GM04503 (cell line): Measurements from ENCODE around the gene HTR5A.
"Not testable (repeated sequence)": the region's sequence is repeated elsewhere in the genome, so short reads cannot be mapped to it uniquely, and the experiment has no call there.

ENCODE experiments used
- DNase-seq: peaks from one replicate; pipeline ENCODE4 v3.0.0-alpha.2; 2012; ENCODE audit warnings: low read depth

The HTR5A gene

DNA sequence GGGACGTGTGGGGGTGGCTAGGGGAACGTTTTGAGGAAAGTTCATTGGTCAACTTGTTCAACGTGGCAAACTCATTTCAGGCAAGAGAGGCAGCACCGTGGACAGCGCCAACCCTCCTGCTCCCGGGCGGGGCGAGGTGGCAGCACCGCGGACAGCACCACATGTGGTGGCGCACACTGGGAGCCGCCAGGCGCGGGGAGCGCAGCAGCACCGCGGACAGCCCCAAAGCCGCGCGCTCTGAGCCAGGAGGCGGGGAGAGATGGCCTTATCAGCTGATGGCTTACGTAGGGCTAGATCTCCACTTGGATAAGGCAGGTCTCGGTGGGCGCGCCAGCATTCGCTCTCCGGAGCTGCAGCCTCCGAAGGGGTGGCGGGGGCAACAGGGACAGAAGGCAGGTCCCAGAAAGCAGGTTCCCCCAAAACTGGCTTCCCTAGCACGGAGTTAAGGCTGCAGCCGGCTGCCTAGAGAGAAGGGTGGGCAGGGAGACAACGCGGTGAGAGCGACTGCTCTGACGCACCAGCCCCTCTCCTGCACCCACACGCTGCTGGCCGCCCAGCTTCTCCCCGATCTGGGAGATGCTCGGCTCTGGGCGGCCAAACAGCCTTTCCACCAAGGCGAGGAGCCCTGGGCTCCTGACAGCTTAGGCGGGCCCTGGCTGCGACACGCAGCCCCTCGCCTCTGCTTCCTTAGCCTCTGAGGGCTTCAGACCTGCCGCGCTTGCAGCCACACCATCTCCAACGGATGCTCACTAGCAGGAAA is at the start of gene HTR5A:
TSS of gene HTR5A (plus strand) at position 333 of the 760 bp plus-strand sequence. CDS start 576 bp downstream, outside the sequence.
- peak; percentile 16 for DNase-seq

DNA sequence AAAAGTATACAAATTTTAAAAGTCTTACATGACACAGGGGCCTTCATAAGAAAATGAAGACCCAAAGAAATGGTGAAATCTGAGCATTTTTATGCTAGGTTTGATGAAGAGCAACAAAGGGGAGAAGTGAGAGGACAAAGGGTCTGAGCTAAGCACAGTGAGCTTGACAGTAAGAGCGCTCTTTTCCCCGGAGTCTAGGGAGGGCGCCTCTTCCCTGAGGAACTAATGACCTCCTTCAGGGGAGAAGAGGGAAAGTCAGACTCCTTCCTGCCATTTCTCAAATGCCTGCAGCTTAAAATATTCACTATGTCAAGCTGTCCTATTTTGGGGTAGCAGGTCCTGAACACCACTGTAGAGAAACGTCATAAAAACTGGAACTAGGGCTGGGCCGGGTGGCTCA is 49.1 kb upstream of the HTR5A start:
- DNase-seq: no peak

DNA sequence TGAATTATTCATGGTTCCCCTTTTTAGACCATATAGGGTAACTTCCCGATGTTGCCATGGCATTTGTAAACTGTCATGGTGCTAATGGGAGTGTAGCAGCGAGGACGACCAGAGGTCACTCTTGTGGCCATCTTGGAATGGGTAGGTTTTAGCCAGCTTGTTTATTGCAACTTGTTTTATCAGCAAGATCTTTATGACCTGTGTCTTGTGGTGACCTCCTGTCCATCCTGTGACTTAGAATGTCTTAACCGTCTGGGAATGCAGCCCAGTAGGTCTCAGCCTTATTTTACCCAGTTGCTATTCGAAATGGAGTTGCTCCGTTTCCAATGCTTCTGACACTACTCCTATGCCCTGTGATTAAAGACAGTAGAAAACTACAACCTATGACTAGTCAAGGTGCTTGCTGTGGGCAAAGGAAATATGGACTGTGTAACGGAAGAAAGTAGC is 48.4 kb upstream of the HTR5A start:
- no peak for DNase-seq

DNA sequence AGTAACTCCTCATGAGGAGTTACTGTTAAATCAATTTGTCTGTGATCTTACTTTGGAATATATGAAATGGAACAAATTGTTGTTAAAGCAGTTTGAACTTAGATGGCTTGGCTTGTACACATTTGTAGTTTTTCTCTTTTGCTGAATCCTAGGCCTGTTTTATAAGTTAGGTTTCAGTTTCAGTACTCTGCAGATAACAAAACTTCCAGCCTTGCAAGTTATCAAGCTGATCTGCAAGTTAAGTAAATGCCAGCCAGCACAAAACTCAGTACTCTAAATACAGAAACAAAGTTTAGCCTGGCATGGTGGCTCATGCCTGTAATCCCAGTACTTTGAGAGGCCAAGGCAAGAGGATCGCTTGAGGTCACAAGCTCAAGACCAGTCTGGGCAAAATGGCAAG is 42.2 kb upstream of the HTR5A start:
- no peak for DNase-seq

DNA sequence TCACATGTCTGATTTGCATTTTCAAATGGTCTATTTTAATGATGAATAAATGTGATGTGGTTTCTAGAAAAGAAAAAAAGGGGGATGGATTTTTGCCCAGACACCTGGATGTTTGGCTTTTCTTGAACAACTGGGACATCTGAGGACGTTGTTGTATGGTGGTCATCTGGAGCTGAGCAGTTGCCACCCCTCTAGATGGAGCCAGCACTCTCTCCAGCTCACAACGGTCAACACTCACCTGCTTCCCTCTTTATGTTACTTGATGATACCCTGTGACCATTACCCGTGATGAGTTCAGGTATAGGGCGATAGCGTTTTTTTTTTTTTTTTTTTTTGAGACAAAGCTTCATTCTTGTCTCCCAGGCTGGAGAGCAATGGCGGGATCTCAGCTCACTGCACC is 37.1 kb upstream of the HTR5A start:
- no peak for DNase-seq

DNA sequence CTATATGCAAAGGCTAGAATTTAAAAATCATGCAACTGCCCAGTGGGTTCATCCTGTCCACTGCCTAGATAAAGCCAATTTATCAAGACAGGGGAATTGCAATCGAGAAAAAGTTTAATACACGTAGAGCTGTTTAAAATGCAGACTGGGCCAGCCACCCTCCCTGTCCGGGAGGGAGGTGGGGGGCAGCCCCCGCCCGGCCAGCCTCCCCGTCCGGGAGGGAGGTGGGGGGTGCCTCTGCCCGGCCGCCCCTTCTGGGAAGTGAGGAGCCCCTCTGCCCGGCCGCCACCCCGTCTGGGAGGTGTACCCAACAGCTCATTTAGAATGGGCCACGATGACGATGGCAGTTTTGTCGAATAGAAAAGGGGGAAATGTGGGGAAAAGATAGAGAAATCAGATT is 35.6 kb upstream of the HTR5A start:
- DNase-seq: not testable (repeated sequence)

DNA sequence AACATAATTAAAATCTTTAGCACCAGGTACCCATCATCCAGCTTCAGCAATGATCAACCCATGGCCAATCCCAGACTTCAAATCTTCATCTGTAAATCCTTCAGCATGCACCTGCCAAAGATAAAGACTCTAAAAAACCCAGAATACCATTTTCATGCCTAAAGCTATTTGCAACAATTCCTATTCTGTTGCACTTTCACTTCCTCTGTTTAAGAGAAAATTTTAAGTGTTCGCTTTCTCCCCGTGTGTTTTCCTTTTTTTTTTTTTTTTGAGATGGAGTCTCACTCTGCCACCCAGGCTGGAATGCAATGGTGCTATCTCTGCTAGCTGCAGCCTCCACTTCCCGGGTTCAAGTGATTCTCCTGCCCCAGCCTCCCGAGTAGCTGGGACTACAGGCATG is 31.8 kb upstream of the HTR5A start:
- no peak for DNase-seq

GRCh38 chr7:155043756-155044155 is 26.4 kb upstream of the HTR5A start:
- no peak for DNase-seq

GRCh38 chr7:155048006-155048405 is 22.1 kb upstream of the HTR5A start:
- DNase-seq: no peak

DNA sequence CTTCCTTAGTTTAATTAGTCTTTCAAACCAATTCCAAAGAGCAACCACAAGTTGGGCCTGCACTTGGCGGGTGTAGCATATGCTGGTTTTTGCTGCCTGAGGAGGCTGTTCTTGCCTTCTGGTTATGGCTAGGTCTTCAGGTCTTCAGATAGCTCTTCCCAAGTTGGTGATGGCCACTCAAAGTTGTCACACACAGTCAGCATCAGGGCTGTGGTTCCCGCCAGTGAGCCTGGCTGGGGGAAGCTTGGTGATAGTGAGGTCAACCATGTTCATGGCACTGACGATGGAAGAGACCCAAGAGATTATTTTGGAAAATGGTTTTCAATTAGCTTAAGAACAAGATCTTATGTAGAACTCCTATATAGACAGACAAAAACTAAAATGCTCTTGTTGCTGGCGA is 18.8 kb upstream of the HTR5A start:
- DNase-seq: no peak

DNA sequence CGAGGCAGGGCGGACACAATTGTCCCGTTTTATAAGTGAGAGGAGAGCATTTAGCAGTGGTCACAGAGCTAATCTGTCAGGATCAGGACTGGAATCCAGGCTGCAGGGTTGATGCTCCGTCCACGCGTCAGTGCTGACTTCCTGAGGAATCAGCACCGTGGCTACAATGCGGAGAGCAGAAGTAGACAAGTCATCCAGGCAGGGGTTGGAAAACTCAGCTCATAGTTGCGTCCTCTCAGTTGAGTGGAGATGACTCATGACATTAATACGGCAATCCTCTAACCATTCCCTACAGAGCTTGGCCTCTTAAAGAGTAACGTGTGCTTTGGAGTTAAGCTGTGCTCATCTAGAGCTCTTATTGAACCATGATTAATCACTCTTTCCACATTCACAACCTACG is 17.1 kb upstream of the HTR5A start:
- no peak for DNase-seq

DNA sequence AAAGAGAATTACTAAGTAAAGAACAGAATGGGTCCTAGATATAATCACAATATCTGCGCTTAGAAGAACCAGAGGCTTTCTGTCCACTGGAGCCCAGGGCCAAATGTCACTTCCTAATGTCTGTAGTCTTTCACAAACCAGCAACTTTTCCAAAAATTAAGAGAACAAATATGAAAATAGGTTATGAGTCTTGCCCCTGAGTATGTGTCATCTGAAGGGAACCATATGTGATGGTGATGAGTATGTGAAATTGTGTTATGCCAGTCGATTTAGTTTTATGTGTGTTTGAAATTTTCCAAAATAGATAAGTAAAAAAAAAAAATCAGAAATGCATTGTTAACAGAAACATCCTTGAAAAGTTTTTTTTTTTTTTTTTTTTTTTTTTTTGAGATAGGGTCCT is 15.4 kb upstream of the HTR5A start:
- DNase-seq: no peak

- no peak for DNase-seq
Measured at GRCh38 chr7:155057076-155057475, 13.0 kb upstream of the HTR5A start.

GRCh38 chr7:155058896-155059295 is 11.2 kb upstream of the HTR5A start:
- no peak for DNase-seq

GRCh38 chr7:155059703-155060102 is 10.4 kb upstream of the HTR5A start:
- no peak for DNase-seq

DNA sequence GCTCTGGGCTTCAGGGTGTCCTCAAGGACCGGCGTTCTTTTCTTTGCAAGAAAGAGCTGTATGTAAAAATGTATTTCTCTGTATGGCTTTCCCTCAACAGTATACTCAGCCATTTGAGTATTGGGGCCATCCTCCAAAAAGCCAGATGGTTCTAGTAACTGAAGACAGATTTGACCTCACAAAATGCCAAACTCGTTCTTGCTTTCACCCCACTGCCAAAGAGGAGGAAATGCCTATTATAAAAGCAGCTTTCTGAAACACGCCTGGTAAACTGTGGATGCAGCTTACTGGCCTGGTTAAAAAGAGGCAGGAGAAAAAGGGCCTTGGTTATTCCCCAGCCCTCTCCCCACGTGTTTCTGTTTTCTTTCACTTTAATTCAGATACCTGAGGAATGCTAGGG is 7.7 kb upstream of the HTR5A start:
- no peak for DNase-seq

- DNase-seq: no peak
Measured at GRCh38 chr7:155064186-155064585, 5.9 kb upstream of the HTR5A start.

GRCh38 chr7:155066417-155066950 is 3.6 kb upstream of the HTR5A start:
- DNase-seq: peak; percentile 50

- no peak for DNase-seq
Measured at GRCh38 chr7:155071121-155071651, 1.1 kb downstream of the HTR5A start.

GRCh38 chr7:155071916-155072571 is 1.9 kb downstream of the HTR5A start:
- DNase-seq: no peak

- no peak for DNase-seq
Measured at GRCh38 chr7:155073922-155074321, 3.8 kb downstream of the HTR5A start.

GRCh38 chr7:155084021-155084420 is 13.9 kb downstream of the HTR5A start:
- DNase-seq: no peak

- no peak for DNase-seq
Measured at GRCh38 chr7:155084969-155085368, 14.8 kb downstream of the HTR5A start.
